GM12878 (cell line): ENCODE data around the gene PPP1R9B. TPM values are rescaled to one million over a fixed set of nuclear protein-coding genes. Genes with fewer than 3 reads are reported as not detected.

Experiments
- ATAC-seq: fragments of 200-7000 bp; cut with Tn5 transposase; 3 replicates; pipeline ENCODE4 v1.9.1; 2020; ENCODE audit warnings: mild to moderate bottlenecking, moderate library complexity
- BruUV-seq: library from RNA; stranded (reverse); fragments of 400-500 nt; replicated peaks from 2 replicates; lab custom pipeline; 2021; lab: Mats Ljungman, UMichigan
- CTCF ChIA-PET: fragments of 300-600 bp; sonication (Branson Sonifier 250); formaldehyde crosslinking; extraction: SDS; loops from one replicate; lab custom pipeline; 2021; ENCODE audit warnings: inconsistent platforms; lab: Yijun Ruan, JAX
- POLR2A ChIA-PET: fragments of 350-600 bp; formaldehyde crosslinking; extraction: SDS; loops from one replicate; lab custom pipeline; 2021; ENCODE audit warnings: inconsistent platforms; lab: Charles Lee
- RAD21 ChIA-PET: fragments of 300-600 bp; sonication (Branson Sonifier 250); formaldehyde crosslinking; loops from one replicate; lab custom pipeline; 2023; ENCODE audit warnings: antibody characterized with exemption; ENCODE audit not compliant: unreplicated experiment; lab: Charles Lee
- SMC1A ChIA-PET: fragments of 300-600 bp; sonication (Branson Sonifier 250); formaldehyde crosslinking; loops from one replicate; lab custom pipeline; 2023; ENCODE audit not compliant: unreplicated experiment, uncharacterized antibody; lab: Charles Lee
- DNase-seq: peaks from one replicate; pipeline ENCODE4 v3.0.0-alpha.2; 2011; ENCODE audit warnings: low read depth, low spot score
- FAIRE-seq: peaks from 3 replicates; lab custom pipeline; 2011; peaks lifted over from hg19 to GRCh38; lab: Jason Lieb, UNC
- H2AFZ ChIP-seq: 2 replicates; pipeline ENCODE4 v1.6.0; 2011; ENCODE audit warnings: low read depth, low read length, control low read depth; ENCODE audit not compliant: control insufficient read depth
- H3K27ac ChIP-seq: 2 replicates; pipeline ENCODE4 v1.5.1; 2011; ENCODE audit warnings: control low read depth; ENCODE audit not compliant: control insufficient read depth, insufficient read depth
- H3K27me3 ChIP-seq, 2 experiments: replicated peaks in 1 of 2; 2 replicates each; pipeline versions ENCODE4 v1.6.0 to v1.6.1; 2011; ENCODE audit warnings: low read length in 1 of 2; ENCODE audit not compliant: control insufficient read depth in 2 of 2, insufficient read depth in 2 of 2
- H3K36me3 ChIP-seq, 2 experiments: 2 replicates each; pipeline ENCODE4 v1.5.1; 2011; ENCODE audit warnings: low read length in 1 of 2; ENCODE audit not compliant: control insufficient read depth in 2 of 2, insufficient read depth in 2 of 2
- H3K4me1 ChIP-seq: 2 replicates; pipeline ENCODE4 v1.6.1; 2011; ENCODE audit warnings: mild to moderate bottlenecking, low read length, moderate library complexity, mixed read lengths; ENCODE audit not compliant: control insufficient read depth, insufficient read depth
- H3K4me2 ChIP-seq: 2 replicates; pipeline ENCODE4 v1.6.0; 2011; ENCODE audit warnings: control low read depth; ENCODE audit not compliant: control insufficient read depth, insufficient read depth
- H3K4me3 ChIP-seq: fragments of 200-600 bp; sonication (generic); 2 replicates; pipeline ENCODE4 v1.5.1; 2016
- H3K79me2 ChIP-seq: 2 replicates; pipeline ENCODE4 v1.6.0; 2011; ENCODE audit warnings: low read length; ENCODE audit not compliant: control insufficient read depth, insufficient read depth
- H3K9ac ChIP-seq: 2 replicates; pipeline ENCODE4 v1.8.0; 2011; ENCODE audit warnings: low read length, control low read depth, mixed read lengths; ENCODE audit not compliant: control insufficient read depth, insufficient read depth
- H3K9me3 ChIP-seq: replicated peaks from 3 replicates; pipeline ENCODE4 v1.5.1; 2011; ENCODE audit warnings: mild to moderate bottlenecking, low read length; ENCODE audit not compliant: control insufficient read depth, insufficient read depth
- H4K20me1 ChIP-seq: 2 replicates; pipeline ENCODE4 v1.6.0; 2011; ENCODE audit not compliant: control insufficient read depth, insufficient read depth
- BMI1 ChIP-seq: fragments of 450-650 bp; IDR thresholded peaks from 2 replicates; pipeline ENCODE4 v1.6.1; 2016; ENCODE audit warnings: mild to moderate bottlenecking, moderate library complexity, borderline replicate concordance
- CBX3 ChIP-seq: fragments of 200-600 bp; sonication (generic); IDR thresholded peaks from 2 replicates; pipeline ENCODE4 v1.6.1; 2016; ENCODE audit warnings: low read depth, borderline replicate concordance
- GATAD2B ChIP-seq: fragments of 450-650 bp; conservative IDR thresholded peaks from 2 replicates; pipeline ENCODE4 v1.6.1; 2017; ENCODE audit warnings: low read depth, mild to moderate bottlenecking, moderate library complexity
- HCFC1 ChIP-seq: fragments of 150-350 bp; IDR thresholded peaks from 2 replicates; pipeline ENCODE4 v1.6.1; 2014; ENCODE audit warnings: low read length
- HDAC2 ChIP-seq: fragments of 200-600 bp; sonication (generic); IDR thresholded peaks from 2 replicates; pipeline ENCODE4 v1.6.1; 2017
- POLR2A ChIP-seq: IDR thresholded peaks from 2 replicates; pipeline ENCODE4 v1.6.1; 2011; ENCODE audit warnings: low read depth, mild to moderate bottlenecking, low read length
- SUPT20H ChIP-seq: IDR thresholded peaks from 2 replicates; pipeline ENCODE4 v1.6.1; 2011; ENCODE audit warnings: low read depth, mild to moderate bottlenecking, low read length, moderate library complexity, borderline replicate concordance; ENCODE audit not compliant: control insufficient read depth
- ZNF217 ChIP-seq: fragments of 450-650 bp; IDR thresholded peaks from 2 replicates; pipeline ENCODE4 v1.6.1; 2017; ENCODE audit warnings: antibody characterized with exemption, mild to moderate bottlenecking
- WGBS: methylation state at CpG from one replicate; pipeline ENCODE4 v1.1.6; 2016; ENCODE audit warnings: low lambda C conversion rate; ENCODE audit not compliant: insufficient replicate concordance, insufficient coverage; ENCODE audit errors: missing lambda C conversion rate; 5-methylcytosine and 5-hydroxymethylcytosine counted together
- in situ Hi-C: fragments of 300-500 bp; cut with MboI; formaldehyde crosslinking; loops from 9 replicates; pipeline ENCODE4 v1.14.3; 2018; ENCODE audit warnings: mixed read lengths
- intact Hi-C: fragments of 100-400 bp; cut with micrococcal nuclease; formaldehyde crosslinking; loops from one replicate; pipeline ENCODE4 v1.14.2; 2022; ENCODE audit not compliant: unreplicated experiment
- polyA plus RNA-seq, 11 experiments: library from polyadenylated mRNA; depleted of rRNA in 4 of 11; unstranded in 6 of 11; stranded (reverse) in 5 of 11; fragments of >200 nt; fragmentation: Nextera tagmentation in 4 of 11; fragmentation: Illumina TruSeq in 1 of 11; extraction: Ambion mirVana in 4 of 11; extraction: Trizol in 1 of 11; gene quantifications; 1 replicate in 1 of 11; 2 replicates in 10 of 11; pipeline versions ENCODE4 v1.2.1 to v1.2.3, GENCODE V29; 2011 to 2016; ENCODE audit warnings: inconsistent platforms in 2 of 11, missing spikeins in 2 of 11, low read depth in 1 of 11
- total RNA-seq, 4 experiments: library from RNA; depleted of rRNA in 3 of 4; stranded (reverse); fragments of >200 nt in 3 of 4; fragmentation: Illumina TruSeq in 1 of 4; extraction: Trizol in 1 of 4; gene quantifications; 2 replicates each; pipeline versions ENCODE4 v1.2.1 to v1.2.3, GENCODE V29; 2013 to 2021
- TF ChIP-seq, protein P1 (sequence below): fragments of 450-650 bp; IDR thresholded peaks from 2 replicates; pipeline ENCODE4 v1.6.1; 2017; ENCODE audit warnings: antibody characterized with exemption, mild to moderate bottlenecking, moderate library complexity

PPP1R9B gene
- total and polyA plus RNA-seq, 10 of the 15 experiments (the other 5 are each of a cell fraction or from before 2014, with no cell fraction given): 0.20 to 107 (median 37.5) TPM

GRCh38 chr17:50093246-50093645 lies 57.2 kb downstream of the PPP1R9B start:
- in situ Hi-C loops: loop anchor here (5.0 kb wide), 1 partner anchor 66 kb away; no protein-coding TSS in a partner anchor
- Histone ChIP-seq H2AFZ (no peak overlapping the region), H3K4me2 (no peak overlapping the region), H3K9ac (no peak overlapping the region), H3K4me3 (no peak overlapping the region), H3K36me3 (no peaks in the 10 kb centered on the region), H3K27ac (no peak overlapping the region), H3K79me2 (no peaks in the 10 kb centered on the region), H3K9me3 (no peaks in the 10 kb centered on the region), H3K4me1 (peaks cover 17% of the 10 kb centered on the region)
- RAD21 ChIA-PET: interaction anchor here (1.0 to 2.5 kb wide), 7 partner anchors 37 to 107 kb away, joined by 3 to 11 read pairs (median 4); partner anchors contain the start of gene COL1A1
- DNase-seq (no peak), FAIRE-seq (peak; percentile 52), ATAC-seq (no peak)
- POLR2A ChIA-PET: interaction anchor here (0.6 to 1.5 kb wide), 5 partner anchors 36 to 71 kb away, joined by 3 to 6 read pairs (median 4); no protein-coding TSS in a partner anchor
- WGBS: 51% methylated on average over 3 of the region's 3 CpGs
- SMC1A ChIA-PET: interaction anchor here (1.0 to 3.7 kb wide), 16 partner anchors 8 to 536 kb away, joined by 3 to 23 read pairs (median 8); partner anchors contain the start of gene SGCA
- TF ChIP-seq POLR2A: no peak
- no peak for TF ChIP-seq HCFC1
- TF ChIP-seq BMI1: no peak
- no peak for TF ChIP-seq SUPT20H
- TF ChIP-seq, protein P1, sequence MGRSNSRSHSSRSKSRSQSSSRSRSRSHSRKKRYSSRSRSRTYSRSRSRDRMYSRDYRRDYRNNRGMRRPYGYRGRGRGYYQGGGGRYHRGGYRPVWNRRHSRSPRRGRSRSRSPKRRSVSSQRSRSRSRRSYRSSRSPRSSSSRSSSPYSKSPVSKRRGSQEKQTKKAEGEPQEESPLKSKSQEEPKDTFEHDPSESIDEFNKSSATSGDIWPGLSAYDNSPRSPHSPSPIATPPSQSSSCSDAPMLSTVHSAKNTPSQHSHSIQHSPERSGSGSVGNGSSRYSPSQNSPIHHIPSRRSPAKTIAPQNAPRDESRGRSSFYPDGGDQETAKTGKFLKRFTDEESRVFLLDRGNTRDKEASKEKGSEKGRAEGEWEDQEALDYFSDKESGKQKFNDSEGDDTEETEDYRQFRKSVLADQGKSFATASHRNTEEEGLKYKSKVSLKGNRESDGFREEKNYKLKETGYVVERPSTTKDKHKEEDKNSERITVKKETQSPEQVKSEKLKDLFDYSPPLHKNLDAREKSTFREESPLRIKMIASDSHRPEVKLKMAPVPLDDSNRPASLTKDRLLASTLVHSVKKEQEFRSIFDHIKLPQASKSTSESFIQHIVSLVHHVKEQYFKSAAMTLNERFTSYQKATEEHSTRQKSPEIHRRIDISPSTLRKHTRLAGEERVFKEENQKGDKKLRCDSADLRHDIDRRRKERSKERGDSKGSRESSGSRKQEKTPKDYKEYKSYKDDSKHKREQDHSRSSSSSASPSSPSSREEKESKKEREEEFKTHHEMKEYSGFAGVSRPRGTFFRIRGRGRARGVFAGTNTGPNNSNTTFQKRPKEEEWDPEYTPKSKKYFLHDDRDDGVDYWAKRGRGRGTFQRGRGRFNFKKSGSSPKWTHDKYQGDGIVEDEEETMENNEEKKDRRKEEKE: no peak
- no peak for TF ChIP-seq GATAD2B
- no peak for TF ChIP-seq CBX3
- TF ChIP-seq HDAC2: no peak
- TF ChIP-seq ZNF217: no peak
- TF ChIP-seq, all 136 proteins: peak for 0
- Histone ChIP-seq H4K20me1 (no peaks in the 10 kb centered on the region), H3K27me3 (no peaks in the 10 kb centered on the region)
- intact Hi-C loops: no loop called here
- no TSS peak for BruUV-seq
- CTCF ChIA-PET: interaction anchor here (0.7 to 5.7 kb wide), 33 partner anchors 13 to 530 kb away, joined by 3 to 64 read pairs (median 11); partner anchors contain the start of genes COL1A1, ITGA3, PPP1R9B and SGCA
